Left lung (tissue), 10 donors: ENCODE data around the gene MYL5. TPM values are rescaled to one million over a fixed set of nuclear protein-coding genes. Genes with fewer than 3 reads are reported as not detected.

Experiments used
- ATAC-seq: fragments of 200-7000 bp; cut with Tn5 transposase; one replicate; pipeline ENCODE4 v1.9.1; 2020; ENCODE audit warnings: moderate library complexity
- DNase-seq, 4 donors: peaks; one replicate each; pipeline ENCODE4 v3.0.0-alpha.2; 2013 to 2020
- H3K27ac ChIP-seq, 2 donors: fragments of 200-600 bp; sonication (generic) in 1 of 2; one replicate each; pipeline versions ENCODE4 v1.5.0 to v1.8.0; 2020 to 2021
- H3K27me3 ChIP-seq, 2 donors: fragments of 200-600 bp; sonication (generic) in 1 of 2; one replicate each; pipeline versions ENCODE4 v1.5.0 to v1.8.0; 2020 to 2021
- H3K36me3 ChIP-seq, 2 donors: fragments of 200-600 bp; sonication (generic) in 1 of 2; one replicate each; pipeline versions ENCODE4 v1.5.0 to v1.8.0; 2020 to 2021
- H3K4me1 ChIP-seq, 2 donors: fragments of 200-600 bp; one replicate each; pipeline ENCODE4 v1.8.0; 2021
- H3K4me3 ChIP-seq, 2 donors: fragments of 200-600 bp; sonication (generic) in 1 of 2; one replicate each; pipeline versions ENCODE4 v1.5.0 to v1.8.0; 2020 to 2021; ENCODE audit warnings: mild to moderate bottlenecking in 1 of 2
- H3K9me3 ChIP-seq, 2 donors: fragments of 200-600 bp; sonication (generic) in 1 of 2; one replicate each; pipeline versions ENCODE4 v1.5.0 to v1.8.0; 2020 to 2021
- CTCF ChIP-seq, 2 donors: fragments of 200-600 bp; sonication (generic) in 1 of 2; IDR thresholded peaks; one replicate each; pipeline versions ENCODE4 v1.5.0 to v1.8.0; 2021; ENCODE audit warnings: antibody characterized with exemption in 2 of 2
- intact Hi-C, 2 donors: fragments of 100-400 bp; cut with DNase I; formaldehyde crosslinking; loops; one replicate each; pipeline versions ENCODE4 v1.11.2 to v1.14.2; 2022
- polyA plus RNA-seq, 6 donors: library from polyadenylated mRNA; unstranded; fragments of 120-200 nt; gene quantifications; one replicate each; pipeline ENCODE4 v1.2.1, GENCODE V29; 2013; ENCODE audit not compliant: insufficient read length in 6 of 6
- total RNA-seq, 2 donors: library from RNA; stranded (reverse); fragmentation: NEBNext Ultra II Directional; extraction: Animal tissue kit (Norgen Biotek cat#: 25700); gene quantifications; one replicate each; pipeline ENCODE4 v1.2.1, GENCODE V29; 2021
- donor health status: DM: no; HTN: yes; CAD: no.
- donor health status: DM: no; HTN: no; CAD: no.

MYL5 gene
- total and polyA plus RNA-seq, 8 donors = 7.8 to 23.2 (median 17.5) TPM

GRCh38 chr4:626201-627091 lies 47.9 kb upstream of the MYL5 start:
- peaks cover 0 to 54% of the 10 kb centered on the region in 2 donors for H3K27me3 ChIP-seq
- H3K27ac ChIP-seq = no peak overlapping the region
- intact Hi-C loops = no loop called here
- ATAC-seq = no peak
- DNase-seq = peak in 1 of 4 donors; percentile 59
- H3K4me1 ChIP-seq = no peaks in the 10 kb centered on the region
- TF ChIP-seq CTCF (IDR thresholded peaks at IDR 0.05) = no peak
- H3K9me3 ChIP-seq = no peaks in the 10 kb centered on the region
- H3K36me3 ChIP-seq = no peaks in the 10 kb centered on the region
- H3K4me3 ChIP-seq = no peak overlapping the region

- no peak overlapping the region for H3K27ac ChIP-seq
- DNase-seq = peak in 1 of 4 donors; percentile 65
- intact Hi-C loops = no loop called here
- H3K36me3 ChIP-seq = no peaks in the 10 kb centered on the region
- H3K4me3 ChIP-seq = no peak overlapping the region
- no peak for ATAC-seq
- H3K9me3 ChIP-seq = peaks cover 0 to 3% of the 10 kb centered on the region in 2 donors
- H3K4me1 ChIP-seq = no peaks in the 10 kb centered on the region
- peaks cover 0 to 54% of the 10 kb centered on the region in 2 donors for H3K27me3 ChIP-seq
- TF ChIP-seq CTCF (IDR thresholded peaks at IDR 0.05) = no peak
Measured at GRCh38 chr4:627347-628125, 46.8 kb upstream of the MYL5 start.

- no peak overlapping the region for H3K27ac ChIP-seq
- no peak for TF ChIP-seq CTCF (IDR thresholded peaks at IDR 0.05)
- intact Hi-C loops = no loop called here
- peaks cover 0 to 52% of the 10 kb centered on the region in 2 donors for H3K27me3 ChIP-seq
- H3K4me1 ChIP-seq = no peaks in the 10 kb centered on the region
- ATAC-seq (peak; percentile 19), DNase-seq (peak in 1 of 4 donors; percentile 71)
- H3K36me3 ChIP-seq = no peaks in the 10 kb centered on the region
- peaks cover 0 to 3% of the 10 kb centered on the region in 2 donors for H3K9me3 ChIP-seq
- H3K4me3 ChIP-seq = no peak overlapping the region
Measured at GRCh38 chr4:628311-628741, 46.0 kb upstream of the MYL5 start.

- peak in 1 of 4 donors; percentile 58 for DNase-seq
- peaks cover 0 to 49% of the 10 kb centered on the region in 2 donors for H3K27me3 ChIP-seq
Measured at GRCh38 chr4:628821-629635, 45.3 kb upstream of the MYL5 start.

More at GRCh38 chr4:628821-629635, 45.3 kb upstream of the MYL5 start:
- Histone ChIP-seq H3K9me3 (peaks cover 0 to 3% of the 10 kb centered on the region in 2 donors), H3K27ac (no peak overlapping the region), H3K36me3 (no peaks in the 10 kb centered on the region), H3K4me3 (no peak overlapping the region), H3K4me1 (no peaks in the 10 kb centered on the region)
- ATAC-seq = no peak
- no peak for TF ChIP-seq CTCF (IDR thresholded peaks at IDR 0.05)
- intact Hi-C loops = no loop called here
